ENCODE measurements around the gene LRRK2.

DNA sequence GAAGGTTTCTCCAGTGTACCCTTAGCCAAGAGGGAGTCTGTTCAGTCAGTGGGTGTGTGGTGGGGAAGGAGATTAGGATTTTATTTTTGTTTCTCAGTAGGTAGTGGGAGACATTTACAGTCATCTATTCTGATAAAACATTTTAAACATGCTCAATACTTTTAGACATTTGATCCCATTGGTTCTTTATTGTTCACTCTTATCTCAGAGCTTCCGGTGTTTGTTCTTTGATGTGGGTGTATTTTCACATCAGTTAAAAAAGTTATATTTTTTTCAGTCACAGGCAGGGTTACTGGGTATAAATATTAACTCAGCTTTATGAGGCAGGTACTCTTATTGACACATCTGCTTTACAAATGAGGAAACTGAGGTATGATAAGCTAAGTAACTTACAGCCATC is 43.3 kb upstream of the LRRK2 start:
- TF ChIP-seq GATA2 (IDR thresholded peaks at IDR 0.05; ENCODE audit: low read depth, low read length) (no peak), GATA3 (IDR thresholded peaks at IDR 0.05; ENCODE audit: low read depth, low read length) (no peak)

All from SH-SY5Y (cell line).